PC-3 (cell line): Measurements from ENCODE around the gene PADI3.

Experiments used
- EZH2 ChIP-seq: fragments of 300-600 bp; sonication (generic); IDR thresholded peaks from one replicate; pipeline ENCODE4 v1.6.1; 2017; ENCODE audit warnings: antibody characterized with exemption, mild to moderate bottlenecking, low read length; ENCODE audit not compliant: unreplicated experiment
- EZH2phosphoT487 ChIP-seq: fragments of 300-600 bp; sonication (generic); IDR thresholded peaks from 2 replicates; pipeline ENCODE4 v1.6.1; 2018; ENCODE audit warnings: mild to moderate bottlenecking, antibody characterized with exemption, low read length, borderline replicate concordance
- TF ChIP-seq, protein P1 (sequence below): fragments of 300-600 bp; sonication (generic); conservative IDR thresholded peaks from 2 replicates; pipeline ENCODE4 v1.5.1; 2017; ENCODE audit warnings: antibody characterized with exemption, low read depth, mild to moderate bottlenecking, low read length

DNA sequence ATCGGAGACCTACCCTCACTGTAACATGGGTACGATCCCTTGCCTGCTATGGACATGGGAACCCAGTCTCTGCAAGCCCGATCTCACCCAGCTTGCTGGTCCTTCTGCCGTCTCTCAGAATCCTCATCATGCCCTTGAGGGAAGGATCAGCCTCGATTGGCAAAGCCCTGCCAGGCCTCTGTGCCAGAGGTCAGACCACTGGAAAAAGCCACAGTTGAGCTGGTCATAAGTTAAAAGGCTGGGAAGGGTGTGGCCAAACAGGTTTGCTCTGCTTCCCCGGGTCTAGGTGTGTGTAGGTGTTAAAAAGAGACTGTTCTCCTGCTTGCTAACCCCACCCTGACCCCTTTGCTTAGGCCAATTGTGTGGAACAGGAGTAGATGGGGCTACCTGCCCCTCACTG, 19.5 kb upstream of the PADI3 start:
- TF ChIP-seq EZH2 (no peak), EZH2phosphoT487 (no peak)
- TF ChIP-seq, protein P1, sequence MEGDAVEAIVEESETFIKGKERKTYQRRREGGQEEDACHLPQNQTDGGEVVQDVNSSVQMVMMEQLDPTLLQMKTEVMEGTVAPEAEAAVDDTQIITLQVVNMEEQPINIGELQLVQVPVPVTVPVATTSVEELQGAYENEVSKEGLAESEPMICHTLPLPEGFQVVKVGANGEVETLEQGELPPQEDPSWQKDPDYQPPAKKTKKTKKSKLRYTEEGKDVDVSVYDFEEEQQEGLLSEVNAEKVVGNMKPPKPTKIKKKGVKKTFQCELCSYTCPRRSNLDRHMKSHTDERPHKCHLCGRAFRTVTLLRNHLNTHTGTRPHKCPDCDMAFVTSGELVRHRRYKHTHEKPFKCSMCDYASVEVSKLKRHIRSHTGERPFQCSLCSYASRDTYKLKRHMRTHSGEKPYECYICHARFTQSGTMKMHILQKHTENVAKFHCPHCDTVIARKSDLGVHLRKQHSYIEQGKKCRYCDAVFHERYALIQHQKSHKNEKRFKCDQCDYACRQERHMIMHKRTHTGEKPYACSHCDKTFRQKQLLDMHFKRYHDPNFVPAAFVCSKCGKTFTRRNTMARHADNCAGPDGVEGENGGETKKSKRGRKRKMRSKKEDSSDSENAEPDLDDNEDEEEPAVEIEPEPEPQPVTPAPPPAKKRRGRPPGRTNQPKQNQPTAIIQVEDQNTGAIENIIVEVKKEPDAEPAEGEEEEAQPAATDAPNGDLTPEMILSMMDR, result no peak
